ENCODE data around the gene FARP1.

The FARP1 gene

GRCh38 chr13:98326291-98326690, 183.4 kb downstream of the FARP1 start:
- H3K4me3 ChIP-seq (replicated peaks; ENCODE audit: low read depth, low read length): no peak overlapping the region
- TF ChIP-seq CTCF (IDR thresholded peaks at IDR 0.05; ENCODE audit: low read length, missing control alignments): no peak
- no peak for DNase-seq (ENCODE audit: low read depth)

- peak; percentile 59 for DNase-seq (ENCODE audit: low read depth)
- no peak overlapping the region for H3K4me3 ChIP-seq (replicated peaks; ENCODE audit: low read depth, low read length)
- TF ChIP-seq CTCF (IDR thresholded peaks at IDR 0.05; ENCODE audit: low read length, missing control alignments): no peak
Measured at GRCh38 chr13:98327371-98328270, 184.7 kb downstream of the FARP1 start.

GRCh38 chr13:98328511-98328910, 185.6 kb downstream of the FARP1 start:
- DNase-seq (ENCODE audit: low read depth): no peak
- H3K4me3 ChIP-seq (replicated peaks; ENCODE audit: low read depth, low read length): no peak overlapping the region
- no peak for TF ChIP-seq CTCF (IDR thresholded peaks at IDR 0.05; ENCODE audit: low read length, missing control alignments)

- no peak for DNase-seq (ENCODE audit: low read depth)
- TF ChIP-seq CTCF (IDR thresholded peaks at IDR 0.05; ENCODE audit: low read length, missing control alignments): no peak
- no peak overlapping the region for H3K4me3 ChIP-seq (replicated peaks; ENCODE audit: low read depth, low read length)
Measured at GRCh38 chr13:98332222-98332621, 189.3 kb downstream of the FARP1 start.

- H3K4me3 ChIP-seq (replicated peaks; ENCODE audit: low read depth, low read length): no peak overlapping the region
- no peak for DNase-seq (ENCODE audit: low read depth)
- no peak for TF ChIP-seq CTCF (IDR thresholded peaks at IDR 0.05; ENCODE audit: low read length, missing control alignments)
Measured at GRCh38 chr13:98332691-98333090, 189.8 kb downstream of the FARP1 start.

- no peak overlapping the region for H3K4me3 ChIP-seq (replicated peaks; ENCODE audit: low read depth, low read length)
- no peak for DNase-seq (ENCODE audit: low read depth)
- no peak for TF ChIP-seq CTCF (IDR thresholded peaks at IDR 0.05; ENCODE audit: low read length, missing control alignments)
Measured at GRCh38 chr13:98333486-98333885, 190.6 kb downstream of the FARP1 start.
